Sigmoid colon (tissue), 4 donors: ENCODE measurements around the gene CD8A.

Source experiments
- CTCF ChIP-seq, 4 experiments: fragments of 450-650 bp in 3 of 4; fragments of 200-600 bp in 1 of 4; IDR thresholded peaks; one replicate each; pipeline ENCODE4 v1.5.1; 2016 to 2019; ENCODE audit warnings: antibody characterized with exemption in 4 of 4, mild to moderate bottlenecking in 3 of 4, moderate library complexity in 2 of 4
- POLR2A ChIP-seq, 2 donors: fragments of 450-650 bp; IDR thresholded peaks; one replicate each; pipeline ENCODE4 v1.6.1; 2016; ENCODE audit warnings: antibody characterized with exemption in 2 of 2, mild to moderate bottlenecking in 2 of 2, moderate library complexity in 2 of 2
- POLR2AphosphoS5 ChIP-seq, 4 donors: sonication (generic); formaldehyde crosslinking; IDR thresholded peaks; one replicate each; pipeline ENCODE4 v1.6.1; 2017; ENCODE audit warnings: antibody characterized with exemption in 4 of 4

- TF ChIP-seq POLR2AphosphoS5 (IDR thresholded peaks at IDR 0.05), result no peak
- no peak for TF ChIP-seq CTCF (IDR thresholded peaks at IDR 0.05)
- TF ChIP-seq POLR2A (IDR thresholded peaks at IDR 0.05), result no peak
Measured at GRCh38 chr2:86778957-86779356, 11.8 kb downstream of the CD8A start.
